ENCODE data around the gene CDC42BPG.

The CDC42BPG gene

GRCh38 chr11:64803158-64803845 is 41.2 kb downstream of the CDC42BPG start, which contains the start of gene MAP4K2:
MAP4K2 (minus strand) TSS chr11:64803214; CDS start chr11:64803149, 65 bp downstream.
- DNase-seq: peak; percentile 79

GRCh38 chr11:64802370-64803157 is 41.9 kb downstream of the CDC42BPG start:
- no peak for DNase-seq

DNA sequence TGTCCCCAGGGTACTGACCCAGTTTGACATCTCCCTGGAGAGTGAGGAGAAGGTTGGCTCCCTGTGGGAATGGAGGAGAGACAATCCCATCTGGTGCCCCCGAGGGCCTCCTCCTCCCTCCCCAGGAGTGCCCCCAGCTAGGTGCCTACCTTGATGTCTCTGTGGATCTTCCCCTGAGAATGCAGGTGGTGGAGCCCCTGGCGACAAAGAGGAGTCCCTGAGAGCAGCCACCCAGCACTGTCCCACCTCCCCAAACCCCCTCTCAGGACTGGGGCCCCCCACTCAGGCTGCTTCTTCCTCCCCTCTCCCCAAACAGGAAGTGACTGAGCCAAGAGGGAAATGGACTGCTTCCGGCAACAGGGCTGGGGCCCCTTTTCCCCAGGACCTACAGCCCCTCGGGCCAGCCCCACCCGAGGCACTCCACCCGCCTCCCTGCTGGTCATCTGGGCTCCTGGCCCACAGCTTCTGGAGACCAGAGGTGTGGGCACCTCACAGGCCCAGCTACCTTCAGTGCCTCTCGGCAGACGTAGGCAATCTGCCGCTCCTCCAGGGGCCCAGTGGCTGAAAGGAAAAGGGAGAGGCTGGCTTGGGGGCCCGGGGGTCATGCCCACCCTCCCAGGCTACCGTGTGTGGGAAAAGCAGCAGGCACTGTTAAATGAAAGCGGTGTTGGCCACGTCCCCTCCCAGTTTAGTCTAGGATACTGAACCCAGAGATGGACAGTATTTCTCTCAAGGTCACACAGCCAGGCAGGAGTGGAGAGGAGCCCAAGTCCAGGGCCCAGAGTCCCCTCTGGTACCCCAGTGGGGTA is 42.7 kb downstream of the CDC42BPG start:
- DNase-seq: no peak

- DNase-seq: no peak
Observed at GRCh38 chr11:64801158-64801464, 43.3 kb downstream of the CDC42BPG start.

GRCh38 chr11:64800303-64801157 is 43.9 kb downstream of the CDC42BPG start:
- no peak for DNase-seq

DNA sequence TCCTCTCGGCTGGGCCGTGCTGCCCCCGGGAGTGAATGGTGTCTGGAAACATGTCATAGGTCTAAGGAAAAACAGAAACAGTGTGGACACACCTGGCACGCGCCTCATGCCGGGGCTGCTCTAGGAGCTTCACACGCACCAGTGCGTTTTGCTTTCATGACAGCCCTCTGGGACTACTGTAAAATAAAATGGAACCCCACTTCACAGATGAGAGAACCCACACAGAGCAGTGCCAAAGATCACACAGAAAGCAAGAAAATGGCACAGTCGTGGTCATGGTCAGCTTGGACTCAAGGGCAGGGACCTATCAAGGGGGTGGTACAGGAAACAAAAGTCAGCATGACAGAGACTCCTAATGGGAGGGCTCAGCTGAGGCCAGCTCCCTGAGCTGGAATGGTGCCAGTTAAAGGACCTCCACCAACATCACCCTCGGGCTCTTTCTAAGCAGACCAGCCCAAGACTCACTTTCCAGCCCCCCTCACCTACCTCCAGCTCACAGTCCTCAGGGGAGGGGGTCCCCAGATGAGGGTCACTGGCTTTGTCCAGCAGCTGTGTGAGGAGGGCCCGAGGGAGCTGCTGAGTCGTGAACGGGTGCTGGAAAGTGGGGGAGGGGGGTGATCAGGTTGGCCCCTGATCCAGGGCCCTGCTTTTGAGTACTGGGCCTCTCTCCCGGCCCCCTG is 44.7 kb downstream of the CDC42BPG start:
- no peak for DNase-seq

GRCh38 chr11:64799256-64799622 is 45.2 kb downstream of the CDC42BPG start:
- DNase-seq: no peak

DNA sequence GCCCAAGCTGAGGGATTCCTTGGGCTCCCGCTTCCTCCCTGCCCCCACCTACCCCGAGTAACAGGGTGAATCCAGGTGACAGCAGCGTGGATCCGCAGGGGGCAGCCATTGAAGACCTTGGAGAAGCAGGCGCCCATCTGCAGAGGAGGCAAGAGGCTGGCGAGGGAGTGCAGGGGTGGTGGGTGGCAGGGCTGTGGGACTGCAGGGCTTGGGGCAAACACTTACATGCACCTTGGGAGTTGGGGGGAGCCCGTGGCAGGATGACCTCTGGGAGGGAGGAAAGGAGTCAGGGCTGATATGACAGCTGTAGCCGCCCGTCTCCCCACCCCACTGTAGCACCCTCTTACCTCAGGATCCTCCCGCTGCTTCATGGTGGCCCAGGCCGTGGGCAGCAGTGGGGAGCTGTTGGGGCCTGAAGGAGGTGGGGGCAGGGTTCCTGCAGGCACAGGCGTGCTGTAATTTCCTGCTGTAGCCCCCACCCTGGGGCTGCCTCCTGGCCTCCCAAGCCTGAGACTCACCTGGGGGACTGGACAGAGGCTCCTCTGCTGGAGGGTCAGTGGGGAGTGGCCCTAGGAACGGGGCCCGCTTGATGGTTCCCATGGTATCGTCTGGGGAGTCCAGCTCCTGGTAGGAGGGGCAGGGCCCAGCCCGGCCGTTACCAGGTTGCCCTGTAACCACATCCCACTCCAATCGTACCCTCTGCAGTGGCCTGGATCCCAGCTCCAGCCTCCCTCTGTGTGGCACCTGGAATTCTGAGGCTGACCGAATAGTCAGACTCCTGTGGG is 47.5 kb downstream of the CDC42BPG start:
- no peak for DNase-seq

- no peak for DNase-seq
Observed at GRCh38 chr11:64796047-64796756, 48.3 kb downstream of the CDC42BPG start.

- no peak for DNase-seq
Observed at GRCh38 chr11:64794526-64794925, 49.9 kb downstream of the CDC42BPG start.

DNA sequence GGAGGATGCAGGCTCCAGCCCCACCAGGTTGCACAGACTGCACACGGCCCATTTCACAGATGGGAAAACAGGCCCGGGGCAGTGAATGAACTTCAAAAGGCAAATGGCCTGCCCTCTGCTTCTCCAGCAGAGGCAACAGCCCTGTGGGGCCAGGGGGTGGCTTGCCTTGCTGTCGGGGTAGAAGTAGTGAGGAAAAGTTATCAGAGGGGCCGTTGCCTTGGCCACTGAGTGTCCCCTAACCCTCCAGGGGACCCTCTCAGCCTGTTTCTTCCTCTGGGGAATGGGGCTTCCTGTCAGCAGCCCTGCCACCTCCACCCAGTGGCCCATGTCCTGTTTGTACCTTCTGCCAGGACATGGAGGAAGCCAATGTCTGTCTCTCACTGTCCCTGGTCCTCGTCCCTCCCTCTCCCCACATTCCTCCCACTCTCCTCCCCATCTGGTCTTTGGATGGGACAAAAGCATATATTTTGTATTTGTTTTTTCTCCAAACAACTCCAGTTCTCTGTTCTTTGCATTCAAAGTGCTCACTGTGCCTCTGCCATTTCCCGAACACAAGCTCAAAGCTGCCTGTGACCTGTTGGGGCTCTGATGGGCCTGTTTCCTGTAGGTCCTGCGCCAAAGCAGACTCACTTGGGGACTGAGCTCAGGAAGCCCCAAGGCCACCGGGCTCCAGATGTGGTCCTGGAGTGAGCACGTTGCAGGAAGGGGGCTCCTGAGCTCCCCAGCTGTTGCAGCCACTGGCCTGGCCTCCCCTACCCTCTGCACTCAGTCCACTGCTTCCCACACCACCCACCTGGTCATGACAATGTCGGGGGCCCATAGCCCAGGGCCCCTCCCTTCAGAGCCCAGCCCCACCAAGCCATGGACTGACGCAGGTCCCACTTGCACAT is 50.9 kb downstream of the CDC42BPG start:
- DNase-seq: no peak

DNA sequence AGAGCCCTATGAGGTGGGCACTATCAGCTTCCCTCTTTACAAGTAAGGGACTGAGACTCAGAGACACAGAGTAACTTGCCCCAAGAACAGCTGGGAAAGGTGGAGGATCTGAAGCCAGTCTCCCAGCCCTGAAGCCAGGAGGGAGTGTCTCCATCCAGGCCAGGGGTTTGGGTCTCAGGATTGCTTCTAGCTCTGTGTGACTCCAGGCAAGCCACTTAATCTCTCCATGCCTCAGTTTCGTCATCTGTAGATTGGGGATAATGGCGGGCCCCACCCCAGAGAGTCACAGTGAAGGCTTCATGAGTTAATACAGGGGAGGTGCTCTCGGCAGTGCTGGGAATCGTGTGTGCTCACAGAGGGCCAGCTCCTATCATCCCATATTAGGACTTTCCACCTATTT is 52.0 kb downstream of the CDC42BPG start:
- no peak for DNase-seq

- no peak for DNase-seq
Observed at GRCh38 chr11:64791781-64792291, 52.6 kb downstream of the CDC42BPG start.

DNA sequence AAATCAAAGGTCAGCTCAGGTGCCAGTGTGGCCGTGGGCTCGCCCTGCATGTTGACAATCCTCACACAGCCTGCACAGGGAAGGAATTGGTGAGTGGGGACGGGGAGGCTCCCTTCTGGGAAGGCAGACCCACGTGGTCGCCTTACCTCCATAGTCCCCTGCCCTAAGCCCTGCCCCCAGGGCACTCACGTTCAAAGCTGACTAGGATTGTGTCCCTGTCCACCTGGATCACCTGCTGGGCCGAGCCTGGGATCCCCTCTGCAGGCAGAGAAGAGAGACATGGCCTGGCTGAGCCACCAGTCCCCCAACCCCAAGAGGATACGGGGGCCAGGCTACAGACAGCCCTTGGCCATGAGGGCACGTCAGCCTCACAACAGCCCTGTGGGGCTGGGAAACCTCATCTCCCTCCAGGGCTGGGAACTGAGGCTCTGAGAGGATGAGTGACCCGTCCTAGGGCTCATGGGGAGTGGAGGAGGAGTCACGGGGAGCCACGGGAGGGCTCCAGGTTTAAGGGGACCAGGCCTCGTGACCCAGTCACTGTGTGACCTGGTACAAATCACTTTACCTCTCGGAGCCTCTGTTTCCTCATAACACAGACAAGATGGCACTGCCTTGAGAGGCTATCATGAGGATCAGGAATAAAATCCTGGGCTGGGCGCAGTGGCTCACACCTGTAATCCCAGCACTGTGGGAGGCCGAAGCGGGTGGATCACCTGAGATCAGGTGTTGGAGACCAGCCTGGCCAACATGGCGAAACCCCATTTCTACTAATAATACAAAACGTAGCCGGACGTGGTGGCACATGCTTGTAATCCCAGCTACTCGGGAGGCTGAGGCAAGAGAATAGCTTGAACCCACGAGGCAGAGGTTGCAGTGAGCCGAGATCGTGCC is 54.0 kb downstream of the CDC42BPG start:
- DNase-seq: no peak

DNA sequence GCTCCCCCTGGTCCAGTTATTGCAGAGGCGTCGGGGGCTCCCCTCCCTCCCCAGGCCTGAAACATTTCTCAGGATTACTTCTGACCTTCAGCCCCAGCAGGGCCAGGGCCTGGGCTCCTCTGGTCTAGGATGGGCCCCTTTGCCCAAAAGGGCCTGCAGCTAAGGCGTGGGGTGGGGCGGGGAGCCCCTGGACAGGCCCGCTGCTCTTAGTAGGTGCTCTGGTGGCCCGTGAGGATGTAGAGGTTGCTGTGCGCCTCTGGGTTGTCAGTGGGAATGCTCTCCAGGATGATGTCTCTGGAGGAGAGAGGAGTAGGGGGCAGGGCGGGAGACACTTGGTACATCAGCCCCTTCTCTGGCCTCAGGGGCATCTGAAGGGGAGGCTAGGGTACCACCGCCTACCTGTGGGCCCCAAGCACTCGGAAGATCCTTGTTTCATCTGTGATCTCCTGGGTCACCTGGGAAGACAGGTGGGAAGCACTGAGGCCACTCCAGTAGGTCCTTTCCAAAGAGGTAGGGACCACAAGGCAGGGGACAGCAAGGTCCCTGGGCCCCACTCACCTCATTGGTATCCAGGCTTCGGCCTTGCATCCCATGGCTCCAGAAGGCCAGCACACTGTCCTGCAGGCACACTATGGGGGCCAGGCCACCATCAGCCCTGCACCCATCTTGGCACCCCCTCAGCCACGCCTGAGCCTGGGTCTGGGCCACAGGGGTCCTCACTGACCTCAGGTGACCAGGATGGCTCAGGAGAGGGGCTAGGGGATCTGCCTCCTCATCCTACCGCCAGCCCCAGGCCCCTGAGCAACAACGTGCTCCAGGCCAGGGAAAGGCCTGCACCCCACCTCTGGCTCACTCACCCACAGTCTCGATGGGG is 54.9 kb downstream of the CDC42BPG start:
- no peak for DNase-seq

- no peak for DNase-seq
Observed at GRCh38 chr11:64788321-64789215, 55.9 kb downstream of the CDC42BPG start.
